SKM-1 (cell line): ENCODE data around the gene PLD2.

Experiments
- DNase-seq: peaks from one replicate; lab custom pipeline; 2025; ENCODE audit not compliant: unreplicated experiment; lab: John Stamatoyannopoulos, UW

Gene PLD2

GRCh38 chr17:4806777-4807604 lies at the start of gene PLD2:
TSS of gene PLD2 (plus strand) at chr17:4807152. CDS start at chr17:4807773, 621 bp downstream.
- DNase-seq, result no peak

- no peak for DNase-seq
Measured at GRCh38 chr17:4759776-4760236, 47.1 kb upstream of the PLD2 start.

DNA sequence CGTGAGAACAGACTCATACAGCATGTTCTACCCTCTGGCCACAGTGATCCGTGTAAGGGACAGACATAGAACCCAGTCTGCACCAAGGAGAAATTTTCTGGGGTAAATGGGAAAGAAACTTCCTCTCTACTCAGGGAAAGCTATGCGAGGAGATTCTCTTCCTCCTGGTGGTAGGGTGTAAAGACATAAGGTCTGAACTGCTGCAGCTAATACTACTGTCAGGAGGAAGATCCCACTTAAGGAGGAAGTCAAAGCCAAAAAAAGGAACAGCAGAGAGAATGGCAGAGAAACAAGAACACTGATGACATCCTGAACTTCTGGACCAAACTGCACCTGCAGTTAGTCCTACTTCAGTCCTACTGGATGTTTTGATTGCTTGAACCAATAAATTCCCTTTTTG lies 42.4 kb upstream of the PLD2 start:
- peak; percentile 39 for DNase-seq

GRCh38 chr17:4766201-4766600 lies 40.8 kb upstream of the PLD2 start:
- DNase-seq, result no peak

DNA sequence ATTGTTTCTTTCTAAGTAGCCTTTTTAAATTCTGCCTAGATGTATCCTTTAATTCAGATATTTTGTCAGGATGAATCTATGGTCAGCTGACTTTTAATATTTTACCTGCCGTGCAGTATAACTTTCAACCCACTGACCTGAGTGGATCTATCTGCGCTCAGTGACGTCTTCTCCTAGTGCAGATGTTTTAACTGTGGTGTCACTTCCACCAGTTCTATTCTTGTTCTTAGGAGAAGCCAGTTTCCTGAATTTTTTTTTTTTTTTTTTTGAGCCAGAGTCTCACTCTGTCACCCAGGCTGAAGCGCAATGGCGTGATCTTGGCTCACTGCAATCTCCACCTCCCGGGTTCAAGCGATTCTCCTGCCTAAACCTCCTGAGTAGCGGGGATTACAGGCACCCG lies 40.2 kb upstream of the PLD2 start:
- no peak for DNase-seq

DNA sequence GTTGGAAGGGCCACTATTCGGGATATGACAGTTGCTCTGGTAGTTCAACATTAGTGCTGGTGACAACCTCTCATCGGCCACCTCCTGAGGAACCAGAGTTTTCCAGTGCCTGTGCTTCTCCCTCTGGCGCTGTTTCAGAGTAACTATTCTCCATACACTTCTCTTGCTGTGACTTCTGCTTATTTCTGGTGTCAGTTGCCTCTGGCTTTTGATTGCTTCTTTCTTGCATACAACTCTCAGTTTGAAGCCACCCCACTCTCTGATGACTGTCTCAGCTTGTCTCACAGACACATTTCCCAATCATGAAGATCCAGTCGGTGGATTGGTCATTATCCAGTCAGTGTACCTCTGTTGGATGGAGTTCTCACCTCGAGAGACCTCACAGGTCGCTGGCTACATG lies 38.7 kb upstream of the PLD2 start:
- DNase-seq, result no peak

- DNase-seq, result no peak
Measured at GRCh38 chr17:4769628-4770027, 37.3 kb upstream of the PLD2 start.

DNA sequence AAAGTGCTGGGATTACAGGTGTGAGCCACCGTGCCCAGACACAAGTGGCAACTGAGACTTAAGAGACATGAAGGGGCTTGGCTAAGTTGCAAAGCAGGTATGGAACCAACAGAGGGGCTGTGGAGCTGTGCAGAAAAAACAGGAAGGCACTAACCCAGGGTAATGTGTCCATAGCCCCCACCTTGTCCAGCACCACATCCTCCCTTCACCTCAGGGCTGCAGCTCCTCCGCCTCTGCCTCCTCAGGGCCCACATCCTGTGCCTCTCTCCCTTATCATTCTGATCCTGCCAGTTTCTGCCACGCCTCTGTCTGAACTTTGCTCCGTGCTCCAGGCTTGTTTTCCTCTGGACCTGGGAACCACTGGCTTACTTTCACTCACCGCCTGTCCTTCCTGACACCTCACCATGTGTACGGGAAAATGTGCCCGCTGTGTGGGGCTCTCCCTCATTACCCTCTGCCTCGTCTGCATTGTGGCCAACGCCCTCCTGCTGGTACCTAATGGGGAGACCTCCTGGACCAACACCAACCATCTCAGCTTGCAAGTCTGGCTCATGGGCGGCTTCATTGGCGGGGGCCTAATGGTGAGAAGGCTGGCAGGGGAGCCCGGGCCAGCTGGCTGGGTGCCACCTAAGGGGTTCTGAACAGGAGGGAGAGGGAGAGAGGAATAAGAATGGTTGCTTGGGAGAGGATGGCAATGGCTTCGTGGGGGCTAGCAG lies 35.3 kb upstream of the PLD2 start, which contains the start of gene TM4SF5:
TSS of gene TM4SF5 (plus strand) at position 368 of the 716 bp plus-strand sequence. CDS start at position 405, 37 bp downstream.
- no peak for DNase-seq

DNA sequence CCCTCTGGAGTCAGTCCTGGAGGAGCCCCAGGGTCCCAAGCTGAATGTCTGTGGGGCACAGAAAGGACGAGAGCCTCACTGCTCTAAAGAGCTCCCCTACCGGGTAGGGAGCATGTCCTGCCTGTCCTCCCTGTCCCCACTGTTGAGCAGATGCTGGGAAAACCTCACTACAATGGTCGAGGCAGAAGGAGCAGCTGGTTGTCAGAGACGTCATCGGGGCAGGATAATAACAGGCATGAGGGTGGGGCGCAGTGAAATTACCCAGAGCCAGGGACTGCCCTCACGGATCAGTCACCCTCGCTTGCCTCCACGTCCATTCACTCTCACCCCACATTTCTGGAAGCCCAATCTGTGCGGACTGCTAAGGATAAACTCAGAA lies 34.7 kb upstream of the PLD2 start:
- DNase-seq, result no peak

DNA sequence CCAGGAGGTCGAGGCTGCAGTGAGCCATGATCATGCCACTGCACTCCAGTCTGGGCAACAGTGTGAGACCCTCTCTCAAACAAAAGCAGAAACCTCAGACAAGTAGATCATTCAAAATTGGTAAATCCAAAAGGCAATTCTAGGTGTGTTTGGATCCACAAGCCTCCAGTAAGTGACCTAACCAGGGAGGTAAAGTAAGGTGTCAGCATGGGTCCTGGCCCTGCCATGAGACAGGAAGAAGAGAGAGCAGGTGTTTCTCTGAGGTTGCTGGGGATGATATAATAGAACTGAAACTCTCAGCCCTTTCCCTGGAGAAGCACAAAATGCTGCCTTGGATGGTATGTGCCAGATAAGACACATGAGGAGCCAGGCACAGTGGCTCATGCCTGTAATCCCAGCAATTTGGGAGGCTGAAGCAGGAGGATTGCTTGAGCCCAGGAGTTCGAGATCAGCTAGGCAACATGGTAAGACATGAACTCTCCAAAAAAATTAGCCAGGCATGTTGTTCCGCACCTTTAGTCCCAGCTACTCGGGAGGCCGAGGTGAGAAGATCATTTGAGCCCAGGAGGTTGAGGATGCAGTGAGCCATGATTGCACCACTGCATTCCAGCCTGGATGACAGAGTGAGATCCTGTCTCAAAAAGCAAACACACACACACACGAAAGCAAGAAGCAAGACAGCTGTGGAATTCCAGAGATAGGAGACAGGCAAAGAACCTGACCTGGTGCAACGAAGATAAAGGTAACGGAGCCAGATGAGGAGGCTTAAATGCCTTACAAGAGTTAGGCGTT lies 28.8 kb upstream of the PLD2 start:
- no peak for DNase-seq

- no peak for DNase-seq
Measured at GRCh38 chr17:4780325-4780955, 26.5 kb upstream of the PLD2 start.

DNA sequence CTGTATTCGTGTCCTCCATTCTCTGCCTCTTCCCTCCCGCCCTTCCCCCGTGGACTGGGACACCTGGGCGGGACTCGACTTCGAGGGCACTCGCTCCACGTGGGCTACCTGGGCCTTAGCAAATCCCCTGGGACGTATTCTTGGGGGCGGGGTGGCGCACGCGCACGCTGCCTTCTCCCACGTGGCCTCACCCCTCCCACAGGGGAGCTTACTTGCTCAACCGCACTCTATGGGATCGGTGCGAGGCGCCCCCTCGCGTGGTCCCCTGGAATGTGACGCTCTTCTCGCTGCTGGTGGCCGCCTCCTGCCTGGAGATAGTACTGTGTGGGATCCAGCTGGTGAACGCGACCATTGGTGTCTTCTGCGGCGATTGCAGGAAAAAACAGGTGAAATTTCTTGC lies 24.3 kb upstream of the PLD2 start:
- DNase-seq, result no peak

DNA sequence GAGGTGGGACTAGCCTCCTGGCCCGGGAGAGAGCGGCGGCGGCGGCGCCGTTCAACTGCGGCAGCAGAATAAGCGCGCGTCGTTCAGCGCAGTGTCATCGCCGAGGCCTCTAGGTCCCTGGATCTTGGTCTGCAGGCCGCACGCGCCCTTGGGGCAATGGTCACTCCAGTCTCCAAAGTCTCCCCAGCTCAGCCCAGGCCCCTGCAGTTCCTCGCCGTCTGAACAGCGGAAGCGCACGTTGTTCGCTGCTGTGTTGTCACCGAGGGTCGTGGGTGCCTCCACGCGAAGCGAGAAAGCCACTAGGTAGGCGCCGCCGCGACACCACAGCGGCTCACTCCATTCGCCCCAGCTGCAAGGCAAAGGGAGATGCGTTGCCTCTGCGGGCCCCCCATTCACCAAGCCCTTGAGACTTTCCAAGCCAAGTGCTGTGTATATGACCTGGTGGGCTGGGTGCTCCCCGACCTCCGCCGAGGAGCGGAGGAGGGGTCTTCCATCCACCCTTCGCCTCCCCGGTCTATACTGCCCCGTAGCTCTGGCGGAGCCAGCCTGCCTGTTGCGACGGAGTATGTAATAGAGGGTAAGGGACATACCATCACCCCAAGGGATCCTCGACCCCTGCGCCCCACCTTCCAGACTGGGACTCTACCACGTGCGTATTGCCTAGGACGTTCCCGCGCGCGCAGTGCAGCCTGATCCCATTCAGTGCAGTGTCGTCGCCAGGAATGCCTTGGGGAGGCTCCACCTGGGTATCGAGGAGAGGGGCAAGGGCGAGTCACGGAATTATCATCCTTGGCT lies 21.4 kb upstream of the PLD2 start:
- no peak for DNase-seq

DNA sequence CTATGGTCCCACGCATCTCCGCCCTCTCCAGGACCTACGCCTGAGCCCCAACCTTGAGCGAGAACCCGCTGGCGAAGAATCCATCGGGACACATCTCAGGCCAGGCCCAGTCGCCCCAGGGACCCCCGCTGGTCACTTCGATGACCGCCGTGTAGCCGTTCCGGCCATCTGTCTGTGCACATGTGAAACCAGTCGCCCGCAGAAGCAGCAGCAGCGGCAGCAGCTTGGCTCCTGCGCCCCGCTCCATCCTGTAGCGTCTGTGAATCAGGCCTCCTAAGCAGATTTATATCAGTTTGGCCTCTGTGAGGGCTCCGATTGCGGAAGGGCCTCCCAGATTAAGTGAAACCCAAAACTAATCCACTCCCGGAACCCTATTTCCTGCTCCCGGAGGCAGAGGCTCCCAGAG lies 20.8 kb upstream of the PLD2 start, which contains the start of gene VMO1:
TSS of gene VMO1 (minus strand) at position 259 of the 406 bp plus-strand sequence. CDS start at position 247, 12 bp downstream.
- DNase-seq, result no peak

GRCh38 chr17:4786516-4786915 lies 20.4 kb upstream of the PLD2 start:
- no peak for DNase-seq

GRCh38 chr17:4788159-4788806 lies 18.7 kb upstream of the PLD2 start:
- no peak for DNase-seq

GRCh38 chr17:4788807-4789700 lies 17.9 kb upstream of the PLD2 start, which contains the start of gene GLTPD2:
TSS of gene GLTPD2 (plus strand) at chr17:4788964. CDS start at chr17:4789012, 48 bp downstream.
- DNase-seq, result no peak

DNA sequence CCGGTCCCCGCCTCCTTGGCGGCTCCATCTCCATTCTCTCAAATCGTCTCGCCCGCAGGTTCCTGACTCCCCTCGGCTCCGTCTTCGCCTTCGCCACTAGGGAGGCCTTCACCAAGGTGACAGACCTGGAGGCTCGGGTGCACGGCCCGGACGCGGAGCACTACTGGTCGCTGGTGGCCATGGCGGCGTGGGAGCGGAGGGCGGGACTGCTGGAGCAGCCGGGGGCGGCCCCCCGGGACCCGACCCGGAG lies 17.3 kb upstream of the PLD2 start:
- DNase-seq, result no peak
